ENCODE data around the gene TCEAL7.

- TF ChIP-seq CHD1 (IDR thresholded peaks at IDR 0.05; ENCODE audit: low read depth, low read length) = no peak
- no peak for TF ChIP-seq CTCF (conservative IDR thresholded peaks at IDR 0.05; ENCODE audit: low read depth, low read length)
Observed at GRCh38 chrX:103367502-103367901, 37.5 kb downstream of the TCEAL7 start.

All from IMR-90 (cell line).